T-helper 2 cell treated with Interferon-gamma antibody and Interleukin-4, amounts not matched to agents 100 ng/mL and 5 ng/mL, for 36 hours (primary cell): ENCODE data around the gene ACTL7A. TPM values are rescaled to one million over a fixed set of nuclear protein-coding genes. Genes with fewer than 3 reads are reported as not detected.
"Not testable (repeated sequence)": the region's sequence is repeated elsewhere in the genome, so short reads cannot be mapped to it uniquely, and the experiment has no call there.

Source experiments
- intact Hi-C: fragments of 100-400 bp; cut with micrococcal nuclease; formaldehyde crosslinking; loops from one replicate; pipeline ENCODE4 v1.15.1; 2023
- total RNA-seq: library from RNA; stranded (reverse); gene quantifications from 2 replicates; pipeline ENCODE4 v1.2.3, GENCODE V29; 2022

ACTL7A gene
- total RNA-seq, 1 donor from 2014 or later = not detected

GRCh38 chr9:108848296-108848695 lies 13.8 kb upstream of the ACTL7A start:
- intact Hi-C loops = not testable (repeated sequence)

GRCh38 chr9:108850293-108850897 lies 11.7 kb upstream of the ACTL7A start:
- intact Hi-C loops = no loop called here

DNA sequence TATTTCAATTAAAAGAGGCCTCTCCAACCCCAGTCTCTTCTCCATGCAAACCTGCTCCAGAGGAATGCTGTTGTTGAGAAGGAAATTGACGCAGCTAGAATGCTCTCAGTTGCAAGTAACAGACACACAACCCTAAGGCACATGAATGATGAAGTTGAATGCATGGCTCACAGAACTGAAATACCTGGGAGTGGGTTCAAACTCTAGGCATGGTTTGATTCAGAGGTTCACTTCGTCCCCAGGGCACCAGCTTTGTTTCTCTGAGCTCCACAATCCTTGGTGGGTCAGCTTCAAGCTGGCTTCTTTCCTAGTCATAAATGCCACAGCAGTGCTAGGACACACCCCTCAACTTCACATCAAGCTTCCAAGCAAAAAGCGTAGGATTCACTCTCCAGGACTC lies 10.9 kb upstream of the ACTL7A start:
- intact Hi-C loops = no loop called here

DNA sequence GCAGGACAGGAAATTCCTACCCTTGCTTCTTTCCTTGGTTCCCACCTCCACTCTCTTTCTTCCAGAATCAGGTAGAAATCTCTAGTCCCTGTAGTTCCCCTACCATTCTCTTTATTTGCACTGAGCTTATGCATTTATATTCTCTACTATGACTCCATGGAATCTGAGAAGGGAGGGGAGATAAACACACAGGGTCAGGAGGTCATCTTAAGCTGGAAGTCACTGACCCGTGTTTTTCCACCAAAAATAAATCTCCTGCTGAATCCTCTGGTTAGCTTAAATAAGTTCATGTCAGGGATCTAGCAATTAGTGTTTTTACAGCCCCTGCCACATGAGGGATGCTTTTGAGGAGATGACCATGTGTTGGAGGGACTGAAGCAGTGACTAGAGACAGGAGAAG lies 10.0 kb upstream of the ACTL7A start:
- intact Hi-C loops = no loop called here

DNA sequence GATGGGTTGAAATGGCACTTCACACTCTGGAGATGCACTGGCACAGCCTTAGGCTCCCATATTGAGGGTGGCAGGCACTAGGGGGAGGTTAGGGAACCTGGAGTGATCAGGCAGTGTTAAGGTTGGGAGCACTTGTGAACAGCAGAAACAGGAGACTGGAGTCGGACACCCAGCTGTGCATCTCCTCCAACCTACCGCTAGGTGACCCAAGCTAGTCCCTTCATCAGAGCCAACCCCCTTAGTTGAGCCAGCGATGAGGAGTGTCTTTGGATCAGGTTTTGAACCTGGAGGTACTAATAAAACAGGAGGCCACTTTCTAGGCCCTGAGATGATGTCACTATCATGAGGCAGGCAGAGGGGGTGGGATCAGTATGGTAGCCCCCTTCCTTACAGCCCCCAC lies 8.0 kb upstream of the ACTL7A start:
- intact Hi-C loops = no loop called here

DNA sequence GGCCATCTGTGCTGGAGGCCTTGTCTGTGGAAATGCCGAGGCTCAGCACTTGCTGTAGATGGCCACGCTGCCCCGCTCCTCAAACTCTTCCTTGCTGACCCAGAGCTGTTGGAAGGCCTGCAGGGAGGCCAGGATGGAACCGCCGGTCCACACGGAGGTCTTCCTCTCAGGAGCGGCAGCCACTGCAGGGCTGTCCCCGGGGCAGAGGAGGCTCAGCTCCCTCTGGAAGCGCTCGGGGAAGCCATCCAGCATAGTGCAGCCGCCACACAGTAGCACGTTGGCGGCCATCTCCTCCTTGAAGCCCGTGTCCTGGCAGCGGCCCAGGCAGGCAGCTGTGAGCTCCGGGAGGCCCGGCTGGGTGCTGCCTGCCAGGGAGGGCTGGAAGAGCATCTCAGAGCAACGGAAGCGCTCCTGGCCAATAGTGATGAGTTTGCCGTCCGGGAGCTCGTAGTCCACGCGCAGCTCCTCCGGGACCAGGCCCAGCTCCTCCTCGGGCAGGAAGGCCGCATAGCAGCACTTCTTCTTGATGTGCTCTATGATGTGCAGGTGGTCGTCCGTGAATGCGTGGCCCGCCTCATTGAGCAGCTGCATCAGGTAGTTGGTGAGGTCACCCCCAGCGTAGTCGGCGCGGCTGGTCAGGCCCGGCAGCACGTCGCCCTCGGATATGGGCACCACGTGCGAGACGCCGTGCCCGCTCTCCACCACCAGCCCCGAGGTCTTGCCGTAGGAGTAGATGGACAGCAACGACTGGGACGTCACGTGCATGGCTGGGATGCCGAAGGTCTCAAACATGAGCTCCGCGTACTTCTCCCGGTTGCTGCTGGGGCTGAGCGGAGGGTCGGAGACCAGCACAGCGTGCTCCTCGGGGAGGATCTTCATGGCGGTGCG lies 7.2 kb upstream of the ACTL7A start:
- intact Hi-C loops = no loop called here

DNA sequence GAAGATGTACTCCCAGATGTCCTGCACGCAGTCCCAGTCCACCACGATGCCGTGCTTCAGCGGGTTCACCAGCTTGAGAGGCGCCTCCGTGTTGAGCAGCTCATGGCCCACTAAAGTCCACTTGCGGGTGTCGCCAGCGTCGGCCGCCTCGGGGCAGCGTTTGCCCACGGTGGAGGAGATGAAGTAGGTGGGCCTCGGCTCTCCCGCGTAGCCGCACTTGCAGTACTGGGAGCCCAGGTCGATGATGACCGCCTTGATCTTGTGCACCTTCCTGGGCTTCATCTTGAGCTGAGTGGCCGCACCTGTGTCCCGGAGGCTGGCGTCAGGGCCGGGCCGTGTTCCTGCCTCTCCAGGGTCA lies 6.6 kb upstream of the ACTL7A start:
- intact Hi-C loops = no loop called here

- intact Hi-C loops = no loop called here
Measured at GRCh38 chr9:108855888-108856287, 6.2 kb upstream of the ACTL7A start, which contains the start of gene ACTL7B. ACTL7B (minus strand) TSS chr9:108855986; CDS start chr9:108855930, 56 bp downstream.

DNA sequence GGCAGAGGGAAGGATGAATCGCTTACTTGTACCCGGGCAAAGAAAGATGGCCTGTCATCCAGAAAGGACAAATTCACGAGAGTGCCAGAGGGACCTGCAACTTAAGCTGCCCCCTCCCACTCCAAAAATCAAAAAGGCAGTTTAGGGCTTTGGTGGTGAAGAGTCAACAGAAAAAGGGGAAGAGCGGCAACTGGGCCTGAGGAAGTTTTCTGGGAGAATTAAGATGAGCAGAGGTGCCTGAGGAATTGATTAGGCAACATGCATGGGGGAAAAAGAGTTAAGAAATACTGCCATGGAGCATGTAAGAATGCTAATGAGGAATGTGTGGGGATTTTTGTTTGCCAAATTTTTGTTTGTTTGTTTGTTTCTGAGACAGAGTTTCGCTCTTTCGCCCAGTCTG lies 4.5 kb upstream of the ACTL7A start:
- intact Hi-C loops = no loop called here

DNA sequence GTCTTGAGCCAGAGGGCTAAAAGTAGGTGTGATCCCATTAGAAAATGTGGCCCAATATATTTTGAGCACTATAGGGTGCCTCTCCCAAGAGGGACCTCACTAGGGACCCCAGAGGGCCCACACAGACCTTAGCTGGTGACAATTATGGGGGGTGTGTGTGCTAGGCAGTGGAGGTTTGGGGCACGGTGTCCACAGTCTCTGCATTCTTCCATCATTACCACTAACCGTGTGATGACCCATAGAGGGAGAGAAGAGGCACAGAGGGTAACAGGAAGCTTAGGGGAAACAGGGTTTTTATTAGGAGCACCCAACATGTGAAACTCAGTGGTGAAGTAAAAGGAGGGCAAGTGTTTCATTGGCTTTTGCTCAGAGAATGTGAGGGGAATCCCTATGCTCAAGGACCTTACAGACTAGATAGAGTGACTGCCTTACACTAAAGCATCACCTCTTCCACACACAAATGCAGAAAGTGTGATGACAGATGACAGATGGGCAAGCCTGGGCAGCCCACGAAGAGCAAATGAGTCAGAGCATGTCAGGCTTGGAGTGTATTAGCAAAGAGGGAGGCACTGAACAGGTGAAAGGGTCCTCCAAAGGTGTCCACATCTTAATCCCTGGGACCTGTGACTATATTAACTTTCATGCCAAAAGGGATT lies 2.5 kb upstream of the ACTL7A start:
- intact Hi-C loops = no loop called here

- intact Hi-C loops = no loop called here
Measured at GRCh38 chr9:108860354-108860753, 1.7 kb upstream of the ACTL7A start.

- intact Hi-C loops = no loop called here
Measured at GRCh38 chr9:108860764-108861163, 1.3 kb upstream of the ACTL7A start.

DNA sequence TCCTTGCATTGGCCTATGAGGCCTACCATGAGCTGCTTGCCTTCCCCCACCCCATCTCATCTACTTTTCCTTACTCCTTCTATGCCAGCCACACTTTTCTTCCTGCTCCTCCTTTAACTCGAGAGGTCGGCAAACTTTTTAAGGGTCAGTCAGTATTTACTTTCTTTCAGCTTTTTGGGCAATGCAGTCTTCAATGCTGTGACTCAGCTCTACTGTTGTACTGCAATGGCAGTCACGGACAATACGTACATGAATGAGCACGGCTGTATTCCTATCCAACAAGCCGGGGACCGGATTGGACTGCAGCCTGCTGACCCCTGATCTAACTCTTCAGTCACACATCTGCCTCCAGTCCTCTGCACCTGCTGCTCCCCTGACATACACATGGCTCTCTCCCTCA lies 602 bp upstream of the ACTL7A start:
- intact Hi-C loops = no loop called here

DNA sequence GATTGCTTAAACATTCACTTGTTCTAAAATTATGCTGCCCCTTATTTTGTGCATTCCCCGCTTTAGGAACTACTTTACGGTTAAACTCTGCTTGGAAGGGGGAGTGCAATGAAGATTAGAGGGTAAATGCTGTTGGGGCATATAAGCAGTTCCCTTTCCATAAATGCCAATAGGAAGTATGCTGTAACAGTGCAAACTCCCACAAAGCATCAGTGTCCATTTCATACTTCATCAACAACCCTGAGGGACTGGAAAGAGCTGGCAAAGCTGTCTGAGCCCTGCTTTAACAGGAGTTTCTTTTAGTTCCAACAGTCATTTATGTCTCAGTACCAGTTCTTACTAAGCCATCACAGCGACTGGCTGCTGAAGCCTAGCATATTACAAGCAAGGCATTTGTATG lies 1.8 kb downstream of the ACTL7A start:
- intact Hi-C loops = no loop called here

GRCh38 chr9:108864446-108864845 lies 2.4 kb downstream of the ACTL7A start:
- intact Hi-C loops = no loop called here

- intact Hi-C loops = no loop called here
Measured at GRCh38 chr9:108865037-108865436, 3.0 kb downstream of the ACTL7A start.

DNA sequence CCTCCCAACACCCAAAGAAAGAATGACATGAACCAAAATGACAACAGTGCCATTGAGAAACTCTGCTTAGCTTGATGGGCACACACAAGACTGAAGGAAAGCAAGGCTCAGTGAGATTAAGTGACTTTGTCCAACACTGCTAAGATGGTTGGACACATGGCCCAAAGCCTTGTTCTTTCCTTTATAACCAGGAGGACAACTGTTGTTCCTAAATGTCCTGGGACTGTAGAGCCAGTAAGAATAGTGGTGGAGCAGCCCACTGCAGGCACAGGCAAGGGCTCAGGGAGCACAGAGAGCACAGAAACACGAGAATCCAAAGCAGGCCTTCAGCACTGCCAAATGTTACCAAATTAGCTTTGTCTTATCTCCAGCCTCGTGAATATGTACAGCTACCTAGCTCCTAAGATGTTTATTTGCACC lies 3.9 kb downstream of the ACTL7A start:
- intact Hi-C loops = no loop called here

- intact Hi-C loops = no loop called here
Measured at GRCh38 chr9:108867116-108867515, 5.0 kb downstream of the ACTL7A start.

- intact Hi-C loops = no loop called here
Measured at GRCh38 chr9:108867829-108868228, 5.8 kb downstream of the ACTL7A start.

DNA sequence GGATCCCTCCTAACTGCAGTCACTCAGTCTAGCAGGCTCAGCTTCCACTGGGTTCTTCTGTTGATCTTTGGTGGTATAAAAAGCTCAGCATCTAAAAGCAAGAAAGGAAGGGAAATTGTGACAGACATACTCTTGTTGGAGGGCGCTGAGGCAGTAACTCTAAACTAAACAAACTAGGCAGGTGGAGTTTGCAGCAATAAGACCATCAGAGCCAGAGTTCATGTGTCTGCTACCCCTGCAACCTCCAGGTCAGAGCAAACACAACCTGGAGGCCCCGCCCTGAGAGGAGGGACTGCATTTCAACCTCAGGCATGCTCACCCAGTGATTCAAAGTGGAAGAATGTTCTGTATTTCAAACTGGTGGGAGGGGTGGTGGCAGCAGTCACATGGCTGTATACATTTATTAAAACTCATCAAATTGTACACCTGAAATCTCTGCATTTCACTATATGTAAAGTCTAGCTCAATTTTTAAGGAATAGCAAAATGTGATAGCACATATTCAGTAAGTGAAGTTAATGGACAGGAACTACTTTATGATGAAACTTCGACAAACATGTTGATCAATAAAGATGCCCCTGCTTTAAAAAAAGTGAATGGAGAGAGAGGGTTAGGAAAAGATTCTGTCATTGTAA lies 7.1 kb downstream of the ACTL7A start:
- intact Hi-C loops = no loop called here

DNA sequence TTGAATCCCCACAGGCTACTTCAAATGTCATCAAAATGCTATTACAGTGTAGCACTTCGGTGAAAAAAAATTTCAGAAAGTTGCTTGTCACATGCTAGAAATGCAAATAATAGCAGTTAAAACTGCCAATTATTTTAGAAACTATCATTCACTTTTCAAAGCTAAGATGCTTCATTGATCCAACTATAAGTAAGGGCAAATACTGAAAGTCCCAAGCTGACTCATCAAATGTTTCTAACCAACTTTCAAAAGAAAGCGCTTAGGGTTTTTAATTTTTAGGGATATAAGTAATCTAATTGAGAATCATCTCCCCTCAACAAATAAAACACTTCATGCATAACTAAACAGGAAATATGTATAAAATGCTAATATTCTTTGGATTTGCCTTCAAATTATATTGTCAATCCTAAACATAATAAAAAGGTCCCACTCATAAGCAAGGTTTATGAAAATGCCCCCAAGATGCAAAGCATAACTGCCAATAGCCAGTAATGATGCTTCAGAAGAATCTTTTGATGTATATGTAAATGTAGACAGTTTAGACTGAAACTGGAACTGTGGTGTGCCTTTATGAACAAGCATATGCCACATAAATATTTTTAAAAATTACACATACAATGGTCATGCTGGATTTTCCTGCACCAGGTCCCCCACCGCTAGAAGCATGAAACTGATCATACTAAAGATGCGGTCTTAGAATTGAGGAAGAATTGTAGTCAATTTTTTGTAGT lies 12.2 kb downstream of the ACTL7A start:
- intact Hi-C loops = no loop called here
